ENCODE data around the gene PTPRE. TPM values are rescaled to one million over a fixed set of nuclear protein-coding genes. Genes with fewer than 3 reads are reported as not detected.

PTPRE gene
- total and polyA plus RNA-seq, 10 of the 15 experiments (the other 5 are each of a cell fraction or from before 2014, with no cell fraction given): 2.9 to 7.6 (median 5.8) TPM

- H3K4me1 ChIP-seq (ENCODE audit: control insufficient read depth, insufficient read depth, low read length): peaks cover 36% of the 10 kb centered on the region
- no peak for FAIRE-seq
Observed at GRCh38 chr10:128066870-128067382, 160.0 kb downstream of the PTPRE start.

More at GRCh38 chr10:128066870-128067382, 160.0 kb downstream of the PTPRE start:
- H4K20me1 ChIP-seq (ENCODE audit: control insufficient read depth, insufficient read depth): no peaks in the 10 kb centered on the region
- ATAC-seq (no peak), DNase-seq (ENCODE audit: low read depth, low spot score) (no peak)
- no peaks in the 10 kb centered on the region for H3K9me3 ChIP-seq (replicated peaks; ENCODE audit: control insufficient read depth, insufficient read depth, low read length)
- POLR2A ChIA-PET: no interaction called here
- no peak overlapping the region for H2AFZ ChIP-seq (ENCODE audit: control insufficient read depth, low read depth, low read length)
- no peaks in the 10 kb centered on the region for H3K79me2 ChIP-seq (ENCODE audit: control insufficient read depth, insufficient read depth, low read length)
- H3K27ac ChIP-seq (ENCODE audit: control insufficient read depth, insufficient read depth): no peak overlapping the region
- CTCF ChIA-PET: interaction anchor here (1.4 to 9.4 kb wide), 2 partner anchors 18 to 32 kb away, joined by 3 to 277 read pairs; no protein-coding TSS in a partner anchor
- WGBS (ENCODE audit: insufficient coverage, insufficient replicate concordance, low lambda C conversion rate, missing lambda C conversion rate): 89% methylated on average over 13 of the region's 13 CpGs
- in situ Hi-C loops (cut with MboI) (no loop called here), intact Hi-C loops (cut with micrococcal nuclease; ENCODE audit: unreplicated experiment) (no loop called here)
- TF ChIP-seq PBX3 (IDR thresholded peaks at IDR 0.05; ENCODE audit: insufficient replicate concordance, low read depth, low read length) (peak; percentile 34), MTA2 (IDR thresholded peaks at IDR 0.05; ENCODE audit: low read depth) (no peak), EZH2 (IDR thresholded peaks at IDR 0.05; ENCODE audit: borderline replicate concordance, control insufficient read depth, low read depth, low read length) (no peak), NBN (IDR thresholded peaks at IDR 0.05) (no peak), HDGF (IDR thresholded peaks at IDR 0.05) (peak; percentile 81; the same call in 1 of the 2 replicates), POLR2A (IDR thresholded peaks at IDR 0.05; ENCODE audit: low read depth, low read length) (0 out of 2 replicates have a peak, but pooled peaks have one; percentile 25), TCF3 (IDR thresholded peaks at IDR 0.05; ENCODE audit: borderline replicate concordance, insufficient read depth, low read depth, low read length) (no peak), NRF1 (conservative IDR thresholded peaks at IDR 0.05; ENCODE audit: low read depth, low read length) (no peak), BHLHE40 (IDR thresholded peaks at IDR 0.05; ENCODE audit: borderline replicate concordance in 1 of 2, low read depth in 2 of 2, low read length in 1 of 2) (no peak)
- TF ChIP-seq, protein P1, sequence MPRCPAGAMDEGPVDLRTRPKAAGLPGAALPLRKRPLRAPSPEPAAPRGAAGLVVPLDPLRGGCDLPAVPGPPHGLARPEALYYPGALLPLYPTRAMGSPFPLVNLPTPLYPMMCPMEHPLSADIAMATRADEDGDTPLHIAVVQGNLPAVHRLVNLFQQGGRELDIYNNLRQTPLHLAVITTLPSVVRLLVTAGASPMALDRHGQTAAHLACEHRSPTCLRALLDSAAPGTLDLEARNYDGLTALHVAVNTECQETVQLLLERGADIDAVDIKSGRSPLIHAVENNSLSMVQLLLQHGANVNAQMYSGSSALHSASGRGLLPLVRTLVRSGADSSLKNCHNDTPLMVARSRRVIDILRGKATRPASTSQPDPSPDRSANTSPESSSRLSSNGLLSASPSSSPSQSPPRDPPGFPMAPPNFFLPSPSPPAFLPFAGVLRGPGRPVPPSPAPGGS (IDR thresholded peaks at IDR 0.05; ENCODE audit: borderline replicate concordance, insufficient read depth, low read depth, low read length, poor library complexity, severe bottlenecking): peak; percentile 90
- SMC1A ChIA-PET (ENCODE audit: uncharacterized antibody, unreplicated experiment): interaction anchor here (1.4 kb wide), 2 partner anchors 19 to 31 kb away, joined by 3 to 4 read pairs; no protein-coding TSS in a partner anchor
- H3K9ac ChIP-seq (ENCODE audit: control insufficient read depth, insufficient read depth, low read length): no peak overlapping the region
- peaks cover 0 to 13% of the 10 kb centered on the region in 2 experiments; a peak in 2 of 4 replicates for H3K36me3 ChIP-seq (ENCODE audit: control insufficient read depth in 2 of 2, insufficient read depth in 2 of 2, low read length in 1 of 2)
- no TSS peak for BruUV-seq (replicated peaks)
- no peak overlapping the region for H3K4me3 ChIP-seq
- H3K4me2 ChIP-seq (ENCODE audit: control insufficient read depth, insufficient read depth): no peak overlapping the region
- RAD21 ChIA-PET (ENCODE audit: unreplicated experiment): interaction anchor here (1.0 kb wide), 1 partner anchor 15 kb away, joined by 3 read pairs; no protein-coding TSS in a partner anchor
- no peaks in the 10 kb centered on the region for H3K27me3 ChIP-seq (replicated peaks in 1 of 2; ENCODE audit: control insufficient read depth in 2 of 2, insufficient read depth in 2 of 2, low read length in 1 of 2)
